ENCODE measurements around the gene RBM17. TPM values are rescaled to one million over a fixed set of nuclear protein-coding genes. Genes with fewer than 3 reads are reported as not detected.

The RBM17 gene
- total RNA-seq, 1 experiment from 2014 or later = 160 TPM

DNA sequence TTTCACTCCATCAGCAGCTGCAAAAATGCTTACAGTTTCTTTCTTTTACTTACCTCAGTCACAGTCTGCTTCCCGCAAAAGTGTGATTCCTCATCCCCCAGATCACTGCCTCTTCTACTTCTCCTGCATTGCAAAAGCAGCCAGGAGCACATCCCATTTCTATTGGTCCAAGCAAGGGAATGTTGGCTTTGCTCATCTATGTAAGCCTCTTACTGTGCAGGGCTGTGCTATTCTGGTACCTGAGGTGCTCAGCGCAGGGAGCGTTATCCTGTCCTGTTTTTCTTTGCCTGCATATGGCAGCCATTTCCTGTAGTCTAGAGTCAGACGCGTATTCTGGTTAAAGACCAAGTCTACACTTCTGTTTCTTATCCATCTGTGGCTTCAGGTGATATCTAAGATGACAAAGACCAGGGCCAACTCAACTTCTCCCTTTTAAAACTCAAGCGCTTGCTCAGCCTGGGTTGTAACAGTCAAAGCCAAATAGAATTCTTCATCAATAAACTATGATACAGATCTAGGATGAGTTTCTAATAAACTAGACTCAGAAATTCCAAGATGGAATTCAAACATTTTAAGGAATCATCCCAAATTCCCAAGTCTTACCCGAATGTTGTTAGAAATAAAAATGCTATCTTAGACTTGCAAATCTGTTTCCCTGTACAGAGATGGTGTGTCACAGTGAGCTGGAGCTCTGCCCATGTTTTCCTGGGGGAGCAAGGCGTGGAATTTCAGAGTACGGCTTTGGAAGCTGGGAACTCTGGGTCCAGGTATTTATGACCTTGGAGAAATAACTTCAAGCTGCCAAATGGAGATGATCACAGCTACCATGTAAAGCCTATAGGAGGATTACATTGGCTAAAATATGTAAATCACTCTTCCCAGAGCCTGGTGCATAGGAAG is 6.1 kb upstream of the RBM17 start (continued):
- TF ChIP-seq ETV6 (CRISPR knock-in tag; IDR thresholded peaks at IDR 0.05) (no peak), RORB (CRISPR knock-in tag; IDR thresholded peaks at IDR 0.05) (no peak), ZNF138 (CRISPR knock-in tag; conservative IDR thresholded peaks at IDR 0.05) (no peak), NFYB (CRISPR knock-in tag; conservative IDR thresholded peaks at IDR 0.05; ENCODE audit: low read depth) (no peak), IRF2 (CRISPR knock-in tag; IDR thresholded peaks at IDR 0.05; ENCODE audit: borderline replicate concordance, low read depth) (no peak), TEAD4 (CRISPR knock-in tag; IDR thresholded peaks at IDR 0.05) (no peak), ZNF263 (CRISPR knock-in tag; IDR thresholded peaks at IDR 0.05; ENCODE audit: low read depth) (no peak), GTF2I (CRISPR knock-in tag; conservative IDR thresholded peaks at IDR 0.05) (no peak)
- TF ChIP-seq, protein P1, sequence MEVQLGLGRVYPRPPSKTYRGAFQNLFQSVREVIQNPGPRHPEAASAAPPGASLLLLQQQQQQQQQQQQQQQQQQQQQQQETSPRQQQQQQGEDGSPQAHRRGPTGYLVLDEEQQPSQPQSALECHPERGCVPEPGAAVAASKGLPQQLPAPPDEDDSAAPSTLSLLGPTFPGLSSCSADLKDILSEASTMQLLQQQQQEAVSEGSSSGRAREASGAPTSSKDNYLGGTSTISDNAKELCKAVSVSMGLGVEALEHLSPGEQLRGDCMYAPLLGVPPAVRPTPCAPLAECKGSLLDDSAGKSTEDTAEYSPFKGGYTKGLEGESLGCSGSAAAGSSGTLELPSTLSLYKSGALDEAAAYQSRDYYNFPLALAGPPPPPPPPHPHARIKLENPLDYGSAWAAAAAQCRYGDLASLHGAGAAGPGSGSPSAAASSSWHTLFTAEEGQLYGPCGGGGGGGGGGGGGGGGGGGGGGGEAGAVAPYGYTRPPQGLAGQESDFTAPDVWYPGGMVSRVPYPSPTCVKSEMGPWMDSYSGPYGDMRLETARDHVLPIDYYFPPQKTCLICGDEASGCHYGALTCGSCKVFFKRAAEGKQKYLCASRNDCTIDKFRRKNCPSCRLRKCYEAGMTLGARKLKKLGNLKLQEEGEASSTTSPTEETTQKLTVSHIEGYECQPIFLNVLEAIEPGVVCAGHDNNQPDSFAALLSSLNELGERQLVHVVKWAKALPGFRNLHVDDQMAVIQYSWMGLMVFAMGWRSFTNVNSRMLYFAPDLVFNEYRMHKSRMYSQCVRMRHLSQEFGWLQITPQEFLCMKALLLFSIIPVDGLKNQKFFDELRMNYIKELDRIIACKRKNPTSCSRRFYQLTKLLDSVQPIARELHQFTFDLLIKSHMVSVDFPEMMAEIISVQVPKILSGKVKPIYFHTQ (CRISPR knock-in tag; IDR thresholded peaks at IDR 0.05) = no peak
- TF ChIP-seq, protein P2, sequence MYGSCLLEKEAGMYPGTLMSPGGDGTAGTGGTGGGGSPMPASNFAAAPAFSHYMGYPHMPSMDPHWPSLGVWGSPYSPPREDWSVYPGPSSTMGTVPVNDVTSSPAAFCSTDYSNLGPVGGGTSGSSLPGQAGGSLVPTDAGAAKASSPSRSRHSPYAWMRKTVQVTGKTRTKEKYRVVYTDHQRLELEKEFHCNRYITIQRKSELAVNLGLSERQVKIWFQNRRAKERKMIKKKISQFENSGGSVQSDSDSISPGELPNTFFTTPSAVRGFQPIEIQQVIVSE (CRISPR knock-in tag; IDR thresholded peaks at IDR 0.05; ENCODE audit: borderline replicate concordance) = no peak
- TF ChIP-seq, protein P3, sequence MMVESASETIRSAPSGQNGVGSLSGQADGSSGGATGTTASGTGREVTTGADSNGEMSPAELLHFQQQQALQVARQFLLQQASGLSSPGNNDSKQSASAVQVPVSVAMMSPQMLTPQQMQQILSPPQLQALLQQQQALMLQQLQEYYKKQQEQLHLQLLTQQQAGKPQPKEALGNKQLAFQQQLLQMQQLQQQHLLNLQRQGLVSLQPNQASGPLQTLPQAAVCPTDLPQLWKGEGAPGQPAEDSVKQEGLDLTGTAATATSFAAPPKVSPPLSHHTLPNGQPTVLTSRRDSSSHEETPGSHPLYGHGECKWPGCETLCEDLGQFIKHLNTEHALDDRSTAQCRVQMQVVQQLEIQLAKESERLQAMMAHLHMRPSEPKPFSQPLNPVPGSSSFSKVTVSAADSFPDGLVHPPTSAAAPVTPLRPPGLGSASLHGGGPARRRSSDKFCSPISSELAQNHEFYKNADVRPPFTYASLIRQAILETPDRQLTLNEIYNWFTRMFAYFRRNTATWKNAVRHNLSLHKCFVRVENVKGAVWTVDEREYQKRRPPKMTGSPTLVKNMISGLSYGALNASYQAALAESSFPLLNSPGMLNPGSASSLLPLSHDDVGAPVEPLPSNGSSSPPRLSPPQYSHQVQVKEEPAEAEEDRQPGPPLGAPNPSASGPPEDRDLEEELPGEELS (CRISPR knock-in tag; IDR thresholded peaks at IDR 0.05) = no peak

DNA sequence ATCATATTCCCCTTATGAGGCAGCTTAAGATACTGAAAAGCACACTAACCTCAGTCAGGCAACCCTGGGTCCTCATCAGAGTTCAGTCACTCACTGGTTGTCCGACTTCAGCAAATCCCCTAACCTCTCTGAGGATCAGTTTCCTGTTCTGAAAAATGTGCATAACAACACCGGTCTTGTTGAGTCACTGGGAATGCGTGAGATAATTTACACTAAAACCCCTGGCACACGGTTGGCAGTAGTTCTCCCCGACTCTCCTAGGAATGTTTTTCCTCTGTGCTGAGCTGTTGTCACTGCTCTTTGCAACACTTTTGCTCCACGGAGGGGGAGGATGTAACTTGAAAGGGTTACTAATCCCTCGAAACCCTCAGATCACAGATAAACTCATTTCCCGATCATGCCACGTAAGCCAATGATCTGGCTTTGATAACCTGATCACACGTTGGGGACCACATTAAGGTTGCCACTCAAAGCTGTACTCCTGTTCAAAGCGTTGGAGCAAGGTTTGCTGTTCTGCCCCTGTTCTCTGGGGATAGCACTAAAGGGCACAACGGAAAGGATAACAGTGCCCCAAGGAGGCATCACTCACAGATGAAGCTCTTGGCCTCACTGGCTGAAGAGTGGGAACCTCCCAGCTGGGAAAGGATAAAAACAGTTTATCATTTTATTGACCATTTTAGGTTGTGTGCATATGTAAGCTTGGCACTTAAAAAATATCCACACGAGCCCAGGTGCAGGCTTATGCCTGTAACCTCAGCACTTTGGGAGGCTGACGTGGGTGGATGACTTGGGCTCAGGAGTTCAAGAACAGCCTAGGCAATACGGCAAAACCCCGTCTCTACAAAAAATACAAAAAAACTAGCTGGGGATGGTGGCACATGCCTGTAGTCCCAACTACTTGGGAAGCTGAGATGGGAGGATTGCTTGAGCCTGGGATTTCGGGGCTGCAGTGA is 5.0 kb upstream of the RBM17 start:
- DNase-seq (ENCODE audit: low spot score) (no peak), ATAC-seq (no peak)
- no peaks in the 10 kb centered on the region for H3K27me3 Mint-ChIP-seq (ENCODE audit: low read depth)
- peak overlapping the region; percentile 37; the same call in 1 of the 2 replicates for H3K27ac Mint-ChIP-seq
- CTCF ChIA-PET = interaction anchor here (1.0 to 2.6 kb wide), 5 partner anchors 67 to 318 kb away, joined by 3 to 7 read pairs (median 4); no protein-coding TSS in a partner anchor
- no peak for TF ChIP-seq RORB (CRISPR knock-in tag; IDR thresholded peaks at IDR 0.05)
- H3K4me1 Mint-ChIP-seq = peaks cover 21% of the 10 kb centered on the region
- H3K36me3 Mint-ChIP-seq = no peaks in the 10 kb centered on the region
- H3K9me3 Mint-ChIP-seq = peaks cover 9% of the 10 kb centered on the region
- POLR2A ChIA-PET = no interaction called here
- H3K4me3 Mint-ChIP-seq = no peak overlapping the region

DNA sequence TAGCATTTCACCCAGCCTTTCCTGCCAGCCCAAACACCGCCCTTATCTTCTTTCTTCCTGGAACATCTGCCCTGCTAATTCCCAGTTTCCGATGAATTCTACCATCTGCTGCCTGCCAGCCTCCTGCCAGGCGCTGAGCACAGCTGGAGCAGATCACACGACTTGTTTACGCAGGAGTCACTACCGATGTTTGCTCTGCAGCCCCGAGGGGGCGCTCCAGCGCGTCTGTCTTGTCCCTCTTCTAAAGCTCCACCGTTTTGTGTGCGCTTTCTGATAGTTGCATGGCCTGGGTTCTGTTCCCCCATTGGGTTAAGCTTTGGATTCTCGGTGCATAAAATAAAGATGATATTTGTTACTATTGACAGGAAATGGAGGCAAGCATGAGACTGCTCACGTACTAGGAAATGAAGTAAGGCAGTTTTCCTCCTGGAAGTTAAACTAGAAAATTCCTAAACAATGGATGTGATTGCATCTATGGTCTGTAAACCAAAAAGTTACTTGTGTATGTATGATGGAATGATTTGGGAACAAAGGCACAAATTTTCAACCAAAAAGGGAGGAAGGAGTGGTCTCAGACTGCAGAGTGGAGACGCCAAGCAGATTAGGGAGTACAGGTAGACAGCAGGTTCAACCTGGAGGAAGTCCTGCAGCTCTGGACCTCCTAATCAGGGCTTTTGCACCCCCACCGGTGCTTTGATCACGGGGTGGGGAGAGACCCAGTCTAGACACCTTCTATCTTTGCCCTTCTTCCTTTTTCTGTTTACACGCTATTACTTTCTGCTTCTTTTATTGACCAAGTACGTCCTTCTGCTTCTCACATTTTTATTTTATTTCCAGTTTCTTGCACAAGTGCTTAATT is 2.2 kb upstream of the RBM17 start:
- DNase-seq (ENCODE audit: low spot score) (peak; percentile 92), ATAC-seq (peak; percentile 68)
- H3K36me3 Mint-ChIP-seq = no peaks in the 10 kb centered on the region
- peaks cover 8% of the 10 kb centered on the region for H3K9me3 Mint-ChIP-seq
- H3K27me3 Mint-ChIP-seq (ENCODE audit: low read depth) = no peaks in the 10 kb centered on the region; the same call in 1 of the 2 replicates
- peaks cover 38% of the 10 kb centered on the region for H3K4me1 Mint-ChIP-seq
- ChIA-PET POLR2A (interaction anchor here (0.6 to 1.3 kb wide), 4 partner anchors 11 to 197 kb away, joined by 3 to 13 read pairs (median 4); partner anchors contain the start of genes ANKRD16 and FBH1), CTCF (interaction anchor here (0.5 to 2.6 kb wide), 43 partner anchors 7 to 521 kb away, joined by 3 to 47 read pairs (median 5); partner anchors contain the start of genes ANKRD16, FBH1, IL15RA and PFKFB3)
- H3K4me3 Mint-ChIP-seq = no peak overlapping the region
- peak overlapping the region; percentile 76; the same call in 1 of the 2 replicates for H3K27ac Mint-ChIP-seq
- TF ChIP-seq, protein P3 (CRISPR knock-in tag; IDR thresholded peaks at IDR 0.05) = peak; percentile 82; the same call in 1 of the 2 replicates
- TF ChIP-seq, protein P4, sequence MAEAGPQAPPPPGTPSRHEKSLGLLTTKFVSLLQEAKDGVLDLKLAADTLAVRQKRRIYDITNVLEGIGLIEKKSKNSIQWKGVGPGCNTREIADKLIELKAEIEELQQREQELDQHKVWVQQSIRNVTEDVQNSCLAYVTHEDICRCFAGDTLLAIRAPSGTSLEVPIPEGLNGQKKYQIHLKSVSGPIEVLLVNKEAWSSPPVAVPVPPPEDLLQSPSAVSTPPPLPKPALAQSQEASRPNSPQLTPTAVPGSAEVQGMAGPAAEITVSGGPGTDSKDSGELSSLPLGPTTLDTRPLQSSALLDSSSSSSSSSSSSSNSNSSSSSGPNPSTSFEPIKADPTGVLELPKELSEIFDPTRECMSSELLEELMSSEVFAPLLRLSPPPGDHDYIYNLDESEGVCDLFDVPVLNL (CRISPR knock-in tag; IDR thresholded peaks at IDR 0.05; ENCODE audit: borderline replicate concordance, low read depth) = no peak
- peak; percentile 92 for TF ChIP-seq FOXK1 (CRISPR knock-in tag; IDR thresholded peaks at IDR 0.05)
